Measurements from ENCODE around the gene ST7L.
"Not testable (repeated sequence)": the region's sequence is repeated elsewhere in the genome, so short reads cannot be mapped to it uniquely, and the experiment has no call there.

The ST7L gene

GRCh38 chr1:112487686-112488085 is 131.3 kb downstream of the ST7L start:
- not testable (repeated sequence) for DNase-seq

DNA sequence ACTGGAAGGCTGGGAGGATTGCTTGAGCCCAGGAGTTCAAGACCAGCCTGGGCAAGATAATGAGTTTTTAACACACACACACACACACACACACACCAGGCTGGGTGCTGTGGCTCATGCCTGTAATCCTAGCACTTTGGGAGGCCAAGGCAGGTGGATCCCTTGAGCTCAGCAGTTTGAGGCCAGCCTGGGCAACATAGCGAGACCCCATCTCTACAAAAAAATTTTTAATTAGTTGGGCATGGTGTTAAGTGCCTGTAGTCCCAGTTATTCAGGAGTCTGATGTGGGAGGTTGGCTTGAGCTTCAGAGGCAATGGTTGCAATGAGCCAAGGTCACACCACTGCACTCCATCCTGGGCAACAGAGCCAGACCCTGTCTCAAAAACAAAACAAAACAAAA is 132.9 kb downstream of the ST7L start:
- DNase-seq: not testable (repeated sequence)

DNA sequence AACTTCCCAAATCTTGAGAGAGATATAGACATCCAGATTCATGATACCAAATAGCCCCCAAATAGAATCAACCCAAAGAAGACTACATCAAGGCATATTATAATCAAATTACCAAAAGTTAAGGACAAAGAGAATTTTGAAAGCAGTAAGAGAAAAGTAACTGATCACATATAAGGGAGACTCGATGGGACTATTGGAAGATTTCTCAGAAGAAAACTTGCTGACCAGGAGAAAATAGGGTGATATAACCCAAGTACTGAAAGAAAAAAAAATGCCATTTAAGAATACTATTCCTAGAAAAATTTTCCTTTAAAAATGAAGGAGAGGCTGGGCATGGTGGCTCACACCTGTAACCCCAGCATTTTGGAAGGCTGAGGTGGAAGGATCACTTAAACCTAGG is 140.6 kb downstream of the ST7L start:
- no peak for DNase-seq

DNA sequence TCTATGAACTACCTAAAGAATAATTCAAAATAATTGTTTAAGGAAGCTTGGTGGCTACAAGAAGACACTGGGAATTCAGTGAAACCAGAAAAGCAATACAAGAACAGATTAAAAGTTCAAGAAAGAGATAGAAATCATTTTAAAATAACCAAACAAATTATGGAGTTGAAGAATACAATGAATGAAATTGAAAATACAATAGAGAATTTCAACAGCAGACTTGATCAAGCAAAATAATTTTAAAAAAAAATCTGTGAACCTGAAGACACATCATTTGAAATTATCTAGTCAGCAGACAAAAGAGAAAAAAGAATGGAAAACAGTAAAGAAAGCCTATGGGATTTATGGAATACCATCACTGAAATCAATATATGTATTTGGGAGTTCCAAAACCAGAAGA is 141.4 kb downstream of the ST7L start:
- no peak for DNase-seq
